GM12892 (cell line): ENCODE measurements around the gene BRSK2.

Experiments used
- POLR2A ChIP-seq: IDR thresholded peaks from 2 replicates; pipeline ENCODE4 v1.6.1; 2011; ENCODE audit warnings: low read depth, low read length, control low read depth
- POLR2AphosphoS5 ChIP-seq: IDR thresholded peaks from 2 replicates; pipeline ENCODE4 v1.6.1; 2011; ENCODE audit warnings: low read depth, low read length, control low read depth
- TAF1 ChIP-seq: IDR thresholded peaks from 2 replicates; pipeline ENCODE4 v1.6.1; 2011; ENCODE audit warnings: low read depth, mild to moderate bottlenecking, control low read depth, low read length, borderline replicate concordance

DNA sequence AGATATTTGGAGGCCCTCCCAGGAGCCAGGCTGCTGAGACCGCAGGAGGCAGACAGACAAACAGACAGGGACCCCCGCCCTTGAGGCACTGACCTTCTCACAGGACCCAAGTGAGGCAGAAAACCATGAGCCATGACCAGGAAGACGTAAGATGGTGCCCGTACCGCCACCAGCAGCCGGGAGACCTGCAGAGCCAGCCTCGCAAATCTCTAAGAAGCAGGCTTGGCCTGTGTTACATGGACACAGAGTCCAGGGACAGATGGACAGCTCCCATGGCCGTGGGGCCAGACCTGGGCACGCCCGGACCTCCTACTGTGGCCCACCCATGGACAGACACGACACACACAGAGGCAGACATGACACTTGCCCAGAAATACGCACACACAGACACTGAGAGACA, 49.6 kb upstream of the BRSK2 start:
- TF ChIP-seq POLR2A (no peak), POLR2AphosphoS5 (no peak), TAF1 (no peak)
